Sigmoid colon (tissue), 7 donors: ENCODE data around the gene TPO. TPM values are rescaled to one million over a fixed set of nuclear protein-coding genes. Genes with fewer than 3 reads are reported as not detected.
A peak's percentile ranks its signal among the peaks of the same experiment; 100 is the strongest.

Source experiments
- DNase-seq: peaks from one replicate; pipeline ENCODE4 v3.0.0-alpha.2; 2019
- H3K27ac ChIP-seq, 4 donors: fragments of 200-600 bp; sonication (generic); one replicate each; pipeline ENCODE4 v1.5.1; 2016 to 2019; ENCODE audit warnings: mild to moderate bottlenecking in 1 of 4
- H3K27me3 ChIP-seq, 3 donors: fragments of 200-600 bp; sonication (generic); one replicate each; pipeline ENCODE4 v1.5.1; 2019; ENCODE audit warnings: mild to moderate bottlenecking in 1 of 3
- H3K36me3 ChIP-seq, 4 donors: fragments of 200-600 bp; sonication (generic); one replicate each; pipeline ENCODE4 v1.5.1; 2016 to 2019
- H3K4me1 ChIP-seq, 4 donors: fragments of 200-600 bp; sonication (generic); one replicate each; pipeline ENCODE4 v1.5.1; 2017 to 2019
- H3K4me3 ChIP-seq, 4 donors: fragments of 200-600 bp; sonication (generic); one replicate each; pipeline ENCODE4 v1.5.1; 2017 to 2019; ENCODE audit warnings: mild to moderate bottlenecking in 2 of 4, moderate library complexity in 1 of 4
- H3K9me3 ChIP-seq, 4 donors: fragments of 200-600 bp in 3 of 4; sonication (generic) in 3 of 4; one replicate each; pipeline versions ENCODE4 v1.5.1 to v1.6.1; 2013 to 2019
- EP300 ChIP-seq, 4 donors: sonication (generic); formaldehyde crosslinking; IDR thresholded peaks; one replicate each; pipeline ENCODE4 v1.6.1; 2017; ENCODE audit warnings: antibody characterized with exemption in 4 of 4
- POLR2A ChIP-seq, 2 donors: fragments of 450-650 bp; IDR thresholded peaks; one replicate each; pipeline ENCODE4 v1.6.1; 2016; ENCODE audit warnings: antibody characterized with exemption in 2 of 2, mild to moderate bottlenecking in 2 of 2, moderate library complexity in 2 of 2
- POLR2AphosphoS5 ChIP-seq, 4 donors: sonication (generic); formaldehyde crosslinking; IDR thresholded peaks; one replicate each; pipeline ENCODE4 v1.6.1; 2017; ENCODE audit warnings: antibody characterized with exemption in 4 of 4
- WGBS, 2 donors: extraction: QIAGEN DNeasy Blood & Tissue Kit; methylation state at CpG; one replicate each; pipeline ENCODE4 v1.1.7; 2013; 5-methylcytosine and 5-hydroxymethylcytosine counted together
- intact Hi-C: fragments of 100-400 bp; cut with DNase I; formaldehyde crosslinking; loops from one replicate; pipeline ENCODE4 v1.15.1; 2023
- polyA plus RNA-seq, 3 donors: library from polyadenylated mRNA; stranded (reverse); fragments of 200-250 nt; gene quantifications; one replicate each; pipeline ENCODE4 v1.2.3, GENCODE V29; 2013
- total RNA-seq, 4 donors: library from RNA; depleted of rRNA; stranded (reverse); fragments of >200 nt; gene quantifications; one replicate each; pipeline ENCODE4 v1.1.0, GENCODE V29; 2016
- TF ChIP-seq, protein P1 (sequence below), 4 experiments: fragments of 450-650 bp in 3 of 4; fragments of 200-600 bp in 1 of 4; IDR thresholded peaks; one replicate each; pipeline ENCODE4 v1.5.1; 2016 to 2019; ENCODE audit warnings: antibody characterized with exemption in 4 of 4, mild to moderate bottlenecking in 3 of 4, moderate library complexity in 2 of 4
- donor health status: healthy with polysubstance abuse.
- donor health status: Bipolar disorder and iron deficiency.
- donor health status: healthy.

The TPO gene
- total and polyA plus RNA-seq, 7 donors, result 0.60 to 18.8 (median 3.5) TPM

DNA sequence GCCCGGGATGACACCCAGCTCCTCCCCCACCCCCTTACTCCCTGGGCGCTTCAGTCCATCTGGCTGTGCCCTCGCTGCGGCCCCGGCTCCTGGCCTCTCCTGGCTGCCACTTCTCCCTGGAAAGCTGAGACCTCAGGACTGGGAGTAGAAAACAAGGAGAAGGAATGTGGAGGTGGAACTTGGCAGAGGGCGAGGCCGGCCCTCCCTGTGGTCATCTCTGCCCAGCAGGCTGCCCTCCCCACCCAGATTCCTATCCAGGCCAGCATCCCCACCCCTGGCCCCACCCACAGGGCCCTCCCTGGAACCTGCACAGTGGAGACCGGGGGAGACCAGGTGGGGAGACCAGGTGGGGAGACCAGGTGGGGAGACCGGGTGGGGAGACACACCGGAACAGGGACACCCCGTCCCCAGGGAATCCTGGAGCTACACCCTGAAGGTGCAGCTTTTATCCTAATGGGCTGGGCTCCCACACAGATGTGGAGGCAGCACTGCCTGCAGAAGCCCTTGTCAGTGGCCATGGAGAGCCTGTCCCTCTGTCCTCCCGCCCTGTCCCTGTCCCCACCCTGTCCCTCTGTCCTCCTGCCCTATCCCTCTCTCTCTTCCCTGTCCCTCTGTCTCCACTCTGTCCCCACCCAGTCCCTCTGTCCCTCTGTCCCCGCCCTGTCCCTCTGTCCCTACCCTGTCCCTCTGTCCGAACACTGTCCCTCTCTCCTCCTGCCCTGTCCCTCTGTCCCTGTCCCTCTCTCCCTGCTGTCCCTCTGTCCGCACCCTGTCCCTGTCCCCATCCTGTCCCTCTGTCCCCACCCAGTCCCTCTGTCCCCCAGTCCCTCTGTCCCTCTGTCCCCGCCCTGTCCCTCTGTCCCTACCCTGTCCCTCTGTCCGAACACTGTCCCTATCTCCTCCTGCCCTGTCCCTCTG is 173.9 kb downstream of the TPO start:
- H3K27ac ChIP-seq, result no peak overlapping the region
- WGBS, 2 donors, result 59 to 73% methylated on average over 17 of the region's 17 CpGs
- peaks cover 0 to 16% (median 12%) of the 10 kb centered on the region in 4 donors for H3K4me1 ChIP-seq
- no peak for DNase-seq
- H3K9me3 ChIP-seq, result no peaks in the 10 kb centered on the region
- H3K4me3 ChIP-seq, result no peak overlapping the region
- no peaks in the 10 kb centered on the region for H3K27me3 ChIP-seq
- TF ChIP-seq EP300 (IDR thresholded peaks at IDR 0.05), result no peak
- TF ChIP-seq, protein P1, sequence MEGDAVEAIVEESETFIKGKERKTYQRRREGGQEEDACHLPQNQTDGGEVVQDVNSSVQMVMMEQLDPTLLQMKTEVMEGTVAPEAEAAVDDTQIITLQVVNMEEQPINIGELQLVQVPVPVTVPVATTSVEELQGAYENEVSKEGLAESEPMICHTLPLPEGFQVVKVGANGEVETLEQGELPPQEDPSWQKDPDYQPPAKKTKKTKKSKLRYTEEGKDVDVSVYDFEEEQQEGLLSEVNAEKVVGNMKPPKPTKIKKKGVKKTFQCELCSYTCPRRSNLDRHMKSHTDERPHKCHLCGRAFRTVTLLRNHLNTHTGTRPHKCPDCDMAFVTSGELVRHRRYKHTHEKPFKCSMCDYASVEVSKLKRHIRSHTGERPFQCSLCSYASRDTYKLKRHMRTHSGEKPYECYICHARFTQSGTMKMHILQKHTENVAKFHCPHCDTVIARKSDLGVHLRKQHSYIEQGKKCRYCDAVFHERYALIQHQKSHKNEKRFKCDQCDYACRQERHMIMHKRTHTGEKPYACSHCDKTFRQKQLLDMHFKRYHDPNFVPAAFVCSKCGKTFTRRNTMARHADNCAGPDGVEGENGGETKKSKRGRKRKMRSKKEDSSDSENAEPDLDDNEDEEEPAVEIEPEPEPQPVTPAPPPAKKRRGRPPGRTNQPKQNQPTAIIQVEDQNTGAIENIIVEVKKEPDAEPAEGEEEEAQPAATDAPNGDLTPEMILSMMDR (IDR thresholded peaks at IDR 0.05), result no peak
- TF ChIP-seq POLR2AphosphoS5 (IDR thresholded peaks at IDR 0.05), result no peak
- intact Hi-C loops, result no loop called here
- H3K36me3 ChIP-seq, result no peaks in the 10 kb centered on the region

DNA sequence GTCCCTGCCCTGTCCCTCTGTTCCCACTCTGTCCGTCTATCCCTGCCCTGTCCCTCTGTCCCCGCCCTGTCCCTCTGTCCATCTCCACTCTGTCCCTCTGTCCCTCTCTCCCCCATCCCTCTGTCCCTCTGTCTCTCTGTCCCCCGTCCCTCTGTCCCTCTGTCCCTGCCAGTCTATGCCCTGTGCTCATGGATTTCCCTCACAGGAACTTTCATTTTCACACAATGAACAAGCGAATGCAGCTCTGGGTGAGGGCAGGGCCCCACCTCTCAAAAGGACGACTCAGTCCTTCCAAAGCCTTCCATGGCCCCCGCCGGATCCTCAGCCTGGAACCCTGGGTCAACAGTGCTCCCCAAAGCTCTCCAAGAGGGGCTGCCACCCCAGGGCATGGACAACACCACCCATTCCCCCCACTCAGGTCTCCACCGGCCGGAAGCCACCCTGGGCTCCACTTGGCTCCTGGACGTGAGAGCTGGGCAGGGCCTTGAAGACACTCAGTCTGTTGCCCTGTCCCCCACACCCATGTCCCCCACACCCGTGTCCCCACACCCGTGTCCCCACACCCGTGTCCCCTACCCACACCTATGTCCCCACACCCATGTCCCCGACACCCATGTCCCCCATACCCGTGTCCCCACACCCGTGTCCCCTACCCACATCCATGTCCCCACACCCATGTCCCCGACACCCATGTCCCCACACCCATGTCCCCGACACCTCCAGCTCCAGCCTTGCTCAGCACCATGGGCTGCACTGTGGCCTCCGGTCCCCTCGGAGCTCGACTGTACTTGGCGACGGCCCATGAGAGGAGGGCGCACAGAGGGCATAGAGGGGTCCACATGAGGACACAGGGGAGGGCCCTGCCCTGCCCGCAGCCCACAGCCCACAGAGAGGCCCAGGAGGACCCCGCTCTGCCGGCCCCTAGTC is 175.1 kb downstream of the TPO start:
- Histone ChIP-seq H3K27me3 (no peaks in the 10 kb centered on the region), H3K27ac (no peak overlapping the region), H3K4me3 (no peak overlapping the region), H3K9me3 (no peaks in the 10 kb centered on the region), H3K4me1 (peaks cover 0 to 23% (median 16%) of the 10 kb centered on the region in 4 donors), H3K36me3 (no peaks in the 10 kb centered on the region)
- TF ChIP-seq, protein P1 (IDR thresholded peaks at IDR 0.05), result no peak
- TF ChIP-seq POLR2A (IDR thresholded peaks at IDR 0.05) (no peak), EP300 (IDR thresholded peaks at IDR 0.05) (no peak), POLR2AphosphoS5 (IDR thresholded peaks at IDR 0.05) (no peak)
- 83 to 84% methylated on average over 27 of the region's 27 CpGs for WGBS, 2 donors
- DNase-seq, result no peak
- intact Hi-C loops, result no loop called here

- Histone ChIP-seq H3K9me3 (no peaks in the 10 kb centered on the region), H3K4me3 (no peak overlapping the region), H3K4me1 (peaks cover 0 to 31% (median 24%) of the 10 kb centered on the region in 4 donors), H3K27me3 (no peaks in the 10 kb centered on the region), H3K36me3 (no peaks in the 10 kb centered on the region), H3K27ac (no peak overlapping the region)
- 73 to 88% methylated on average over 15 of the region's 15 CpGs for WGBS, 2 donors
- intact Hi-C loops, result no loop called here
- no peak for DNase-seq
- TF ChIP-seq EP300 (IDR thresholded peaks at IDR 0.05) (no peak), POLR2A (IDR thresholded peaks at IDR 0.05) (no peak), POLR2AphosphoS5 (IDR thresholded peaks at IDR 0.05) (no peak)
- TF ChIP-seq, protein P1 (IDR thresholded peaks at IDR 0.05), result no peak
These were observed 175.8 kb downstream of the TPO start for GRCh38 chr2:1588978-1589621.

GRCh38 chr2:1590596-1591460 is 177.6 kb downstream of the TPO start:
- Histone ChIP-seq H3K4me1 (peaks cover 0 to 36% (median 25%) of the 10 kb centered on the region in 4 donors), H3K9me3 (no peaks in the 10 kb centered on the region), H3K4me3 (no peak overlapping the region), H3K36me3 (no peaks in the 10 kb centered on the region), H3K27ac (peak overlapping the region in 2 of 4 donors; percentile 57 to 70), H3K27me3 (no peaks in the 10 kb centered on the region)
- intact Hi-C loops, result loop anchor here (5.0 kb wide), 2 partner anchors 61 to 176 kb away; no protein-coding TSS in a partner anchor
- TF ChIP-seq POLR2AphosphoS5 (IDR thresholded peaks at IDR 0.05), result peak in 1 of 4 donors; percentile 34
- TF ChIP-seq, protein P1 (IDR thresholded peaks at IDR 0.05), result no peak
- DNase-seq, result no peak
- WGBS, 2 donors, result 76 to 86% methylated on average over 18 of the region's 18 CpGs
